ENCODE measurements around the gene GRK6. TPM values are rescaled to one million over a fixed set of nuclear protein-coding genes. Genes with fewer than 3 reads are reported as not detected.
"Not testable (repeated sequence)": the region's sequence is repeated elsewhere in the genome, so short reads cannot be mapped to it uniquely, and the experiment has no call there.

The GRK6 gene
- total RNA-seq, 1 donor from 2014 or later: 46.4 TPM

GRCh38 chr5:177479774-177480173 is 53.3 kb downstream of the GRK6 start:
- no peak for DNase-seq (ENCODE audit: low read depth)
- TF ChIP-seq, protein P1, sequence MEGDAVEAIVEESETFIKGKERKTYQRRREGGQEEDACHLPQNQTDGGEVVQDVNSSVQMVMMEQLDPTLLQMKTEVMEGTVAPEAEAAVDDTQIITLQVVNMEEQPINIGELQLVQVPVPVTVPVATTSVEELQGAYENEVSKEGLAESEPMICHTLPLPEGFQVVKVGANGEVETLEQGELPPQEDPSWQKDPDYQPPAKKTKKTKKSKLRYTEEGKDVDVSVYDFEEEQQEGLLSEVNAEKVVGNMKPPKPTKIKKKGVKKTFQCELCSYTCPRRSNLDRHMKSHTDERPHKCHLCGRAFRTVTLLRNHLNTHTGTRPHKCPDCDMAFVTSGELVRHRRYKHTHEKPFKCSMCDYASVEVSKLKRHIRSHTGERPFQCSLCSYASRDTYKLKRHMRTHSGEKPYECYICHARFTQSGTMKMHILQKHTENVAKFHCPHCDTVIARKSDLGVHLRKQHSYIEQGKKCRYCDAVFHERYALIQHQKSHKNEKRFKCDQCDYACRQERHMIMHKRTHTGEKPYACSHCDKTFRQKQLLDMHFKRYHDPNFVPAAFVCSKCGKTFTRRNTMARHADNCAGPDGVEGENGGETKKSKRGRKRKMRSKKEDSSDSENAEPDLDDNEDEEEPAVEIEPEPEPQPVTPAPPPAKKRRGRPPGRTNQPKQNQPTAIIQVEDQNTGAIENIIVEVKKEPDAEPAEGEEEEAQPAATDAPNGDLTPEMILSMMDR (IDR thresholded peaks at IDR 0.05; ENCODE audit: insufficient read depth, low read length, poor library complexity, severe bottlenecking): no peak
- peaks cover 2% of the 10 kb centered on the region for H3K36me3 ChIP-seq (ENCODE audit: control insufficient read depth, insufficient read depth, low read length)
- no peaks in the 10 kb centered on the region for H3K27me3 ChIP-seq (ENCODE audit: control insufficient read depth, insufficient read depth, low read length)
- no peak overlapping the region for H3K4me3 ChIP-seq (ENCODE audit: low read depth, low read length)

- TF ChIP-seq, protein P1 (IDR thresholded peaks at IDR 0.05; ENCODE audit: insufficient read depth, low read length, poor library complexity, severe bottlenecking): no peak
- H3K36me3 ChIP-seq (ENCODE audit: control insufficient read depth, insufficient read depth, low read length): peaks cover 9% of the 10 kb centered on the region
- H3K4me3 ChIP-seq (ENCODE audit: low read depth, low read length): no peak overlapping the region
- DNase-seq (ENCODE audit: low read depth): no peak
- H3K27me3 ChIP-seq (ENCODE audit: control insufficient read depth, insufficient read depth, low read length): no peaks in the 10 kb centered on the region
Observed at GRCh38 chr5:177482359-177482795, 55.9 kb downstream of the GRK6 start.

GRCh38 chr5:177483042-177483441 is 56.6 kb downstream of the GRK6 start:
- TF ChIP-seq, protein P1 (IDR thresholded peaks at IDR 0.05; ENCODE audit: insufficient read depth, low read length, poor library complexity, severe bottlenecking): no peak
- Histone ChIP-seq H3K27me3 (ENCODE audit: control insufficient read depth, insufficient read depth, low read length) (no peaks in the 10 kb centered on the region), H3K36me3 (ENCODE audit: control insufficient read depth, insufficient read depth, low read length) (peaks cover 10% of the 10 kb centered on the region), H3K4me3 (ENCODE audit: low read depth, low read length) (no peak overlapping the region)
- no peak for DNase-seq (ENCODE audit: low read depth)

GRCh38 chr5:177483994-177484901 is 57.8 kb downstream of the GRK6 start:
- TF ChIP-seq, protein P1 (IDR thresholded peaks at IDR 0.05; ENCODE audit: insufficient read depth, low read length, poor library complexity, severe bottlenecking): no peak
- peaks cover 16% of the 10 kb centered on the region for H3K36me3 ChIP-seq (ENCODE audit: control insufficient read depth, insufficient read depth, low read length)
- no peak overlapping the region for H3K4me3 ChIP-seq (ENCODE audit: low read depth, low read length)
- DNase-seq (ENCODE audit: low read depth): no peak
- H3K27me3 ChIP-seq (ENCODE audit: control insufficient read depth, insufficient read depth, low read length): no peaks in the 10 kb centered on the region

DNA sequence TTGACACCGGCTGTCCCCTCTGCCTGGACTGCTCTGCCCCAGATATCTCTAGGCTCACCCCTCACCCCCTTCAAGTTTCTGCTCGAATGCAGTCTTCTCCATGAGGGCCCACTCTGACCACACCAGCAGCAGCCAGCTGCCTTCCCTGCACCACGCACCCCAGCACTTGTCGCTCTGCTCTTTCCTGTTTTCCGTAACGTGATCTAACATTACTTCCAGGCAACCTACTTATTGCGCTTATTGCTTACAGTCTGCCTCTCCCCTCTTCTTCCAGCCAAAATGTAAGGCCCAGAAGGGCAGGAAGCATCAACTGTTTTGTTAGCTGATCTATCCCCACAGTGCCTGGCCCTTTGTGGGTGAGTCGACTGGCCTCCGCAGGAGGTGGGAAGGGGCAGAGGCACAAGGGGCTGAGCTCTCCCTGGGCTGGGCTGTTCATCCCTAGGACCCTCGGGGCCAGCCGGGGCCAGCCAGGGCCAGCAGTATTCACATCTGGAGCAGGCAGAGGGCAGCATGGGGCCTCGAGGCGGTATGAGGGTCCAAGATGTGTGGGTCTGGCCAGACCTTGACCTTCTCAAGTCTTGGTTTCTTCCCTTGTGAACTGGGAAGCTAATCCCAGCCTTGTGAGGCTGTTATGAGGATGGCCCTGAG is 58.5 kb downstream of the GRK6 start:
- TF ChIP-seq, protein P1 (IDR thresholded peaks at IDR 0.05; ENCODE audit: insufficient read depth, low read length, poor library complexity, severe bottlenecking): no peak
- Histone ChIP-seq H3K27me3 (ENCODE audit: control insufficient read depth, insufficient read depth, low read length) (no peaks in the 10 kb centered on the region), H3K36me3 (ENCODE audit: control insufficient read depth, insufficient read depth, low read length) (peaks cover 16% of the 10 kb centered on the region), H3K4me3 (ENCODE audit: low read depth, low read length) (no peak overlapping the region)
- DNase-seq (ENCODE audit: low read depth): no peak

DNA sequence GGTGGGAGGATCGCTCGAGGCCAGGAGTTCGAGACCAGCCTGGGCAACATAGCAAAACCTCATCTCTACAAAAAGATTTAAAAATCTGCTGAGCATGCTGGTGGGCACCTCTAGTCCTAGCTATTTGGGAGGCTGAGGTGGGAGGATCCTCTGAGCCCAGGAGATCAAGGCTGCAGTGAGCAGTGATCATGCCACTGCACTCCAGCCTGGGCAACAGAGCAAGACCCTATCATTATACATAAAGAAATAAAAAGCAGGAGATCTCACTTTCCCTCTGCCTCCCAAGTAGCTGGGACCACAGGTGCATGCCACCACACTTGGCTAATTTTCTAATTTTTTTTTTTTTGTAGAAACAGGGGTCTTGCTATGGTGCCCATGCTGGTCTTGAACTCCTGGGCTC is 59.3 kb downstream of the GRK6 start:
- H3K4me3 ChIP-seq (ENCODE audit: low read depth, low read length); DNase-seq (ENCODE audit: low read depth); H3K27me3 ChIP-seq (ENCODE audit: control insufficient read depth, insufficient read depth, low read length): not testable (repeated sequence)
- H3K36me3 ChIP-seq (ENCODE audit: control insufficient read depth, insufficient read depth, low read length): peaks cover 17% of the 10 kb centered on the region

Data from kidney epithelial cell (primary cell).